Endothelial cell of umbilical vein (primary cell): Measurements from ENCODE around the gene SPOP. TPM values are rescaled to one million over a fixed set of nuclear protein-coding genes. Genes with fewer than 3 reads are reported as not detected.

ENCODE experiments used
- BruUV-seq: library from RNA; stranded (reverse); fragments of 400-500 nt; replicated peaks from 2 replicates; lab custom pipeline; 2021; lab: Mats Ljungman, UMichigan
- CTCF ChIA-PET: fragments of 300-600, 350-600 bp; sonication (Branson Sonifier 250); formaldehyde crosslinking; loops from one replicate; lab custom pipeline; 2021; ENCODE audit warnings: antibody characterized with exemption, inconsistent platforms; lab: Charles Lee
- POLR2A ChIA-PET: fragments of 300-600, 350-600 bp; sonication (Branson Sonifier 250); formaldehyde crosslinking; loops from one replicate; lab custom pipeline; 2021; ENCODE audit warnings: antibody characterized with exemption, inconsistent platforms; lab: Charles Lee
- DNase-seq: peaks from one replicate; pipeline ENCODE4 v3.0.0-alpha.2; 2011; ENCODE audit warnings: low read depth, low spot score
- FAIRE-seq: peaks from 2 replicates; lab custom pipeline; 2011; peaks lifted over from hg19 to GRCh38; lab: Jason Lieb, UNC
- H2AFZ ChIP-seq: 2 replicates; pipeline ENCODE4 v1.6.0; 2012; ENCODE audit warnings: low read depth, low read length, control low read depth, inconsistent platforms
- H3K27ac ChIP-seq: 2 replicates; pipeline ENCODE4 v1.5.1; 2011; ENCODE audit warnings: low read depth, mild to moderate bottlenecking, control low read depth, low read length, moderate library complexity; ENCODE audit not compliant: insufficient read depth
- H3K27me3 ChIP-seq, 2 experiments: 2 replicates each; pipeline versions ENCODE4 v1.6.0 to v1.6.1; 2011; ENCODE audit warnings: low read length in 2 of 2, mixed read lengths in 1 of 2; ENCODE audit not compliant: control insufficient read depth in 2 of 2, insufficient read depth in 2 of 2
- H3K36me3 ChIP-seq, 2 experiments: 2 replicates in 1 of 2; 3 replicates in 1 of 2; pipeline ENCODE4 v1.5.1; 2011; ENCODE audit warnings: low read length in 2 of 2, mild to moderate bottlenecking in 1 of 2, moderate library complexity in 1 of 2; ENCODE audit not compliant: control insufficient read depth in 2 of 2, insufficient read depth in 2 of 2; ENCODE audit errors: extremely low read depth in 1 of 2
- H3K4me1 ChIP-seq: 3 replicates; pipeline ENCODE4 v1.5.1; 2011; ENCODE audit warnings: mild to moderate bottlenecking, low read length; ENCODE audit not compliant: control insufficient read depth, insufficient read depth; ENCODE audit errors: extremely low read depth
- H3K4me2 ChIP-seq: 2 replicates; pipeline ENCODE4 v1.6.1; 2011; ENCODE audit warnings: low read length, control low read depth, mixed read lengths; ENCODE audit not compliant: insufficient read depth
- H3K4me3 ChIP-seq, 3 experiments: fragments of 200-600 bp in 1 of 3; sonication (generic), shearing (Covaris generic) in 1 of 3; replicated peaks in 1 of 3; 2 replicates each; pipeline ENCODE4 v1.5.1; 2011 to 2016; ENCODE audit warnings: control low read depth in 3 of 3, low read length in 3 of 3, mild to moderate bottlenecking in 2 of 3, inconsistent platforms in 1 of 3, low read depth in 1 of 3, moderate library complexity in 1 of 3; ENCODE audit not compliant: insufficient read depth in 1 of 3
- H3K79me2 ChIP-seq: 2 replicates; pipeline ENCODE4 v1.6.0; 2012; ENCODE audit warnings: low read length, inconsistent platforms; ENCODE audit not compliant: control insufficient read depth, insufficient read depth
- H3K9ac ChIP-seq: replicated peaks from 2 replicates; pipeline ENCODE3; 2011; ENCODE audit warnings: low read length, control low read depth; ENCODE audit not compliant: insufficient read depth; ENCODE audit errors: extremely low read depth
- H3K9me1 ChIP-seq: replicated peaks from 3 replicates; pipeline ENCODE4 v1.6.0; 2011; ENCODE audit warnings: mild to moderate bottlenecking, low read length; ENCODE audit not compliant: control insufficient read depth, insufficient read depth; ENCODE audit errors: extremely low read depth
- H3K9me3 ChIP-seq: replicated peaks from 2 replicates; pipeline ENCODE4 v1.5.1; 2012; ENCODE audit warnings: low read length, inconsistent platforms; ENCODE audit not compliant: control insufficient read depth, insufficient read depth
- H4K20me1 ChIP-seq: replicated peaks from 2 replicates; pipeline ENCODE3; 2011; ENCODE audit warnings: mild to moderate bottlenecking, low read length; ENCODE audit not compliant: control insufficient read depth, insufficient read depth; ENCODE audit errors: extremely low read depth
- CTCF ChIP-seq, 2 donors: IDR thresholded peaks; 1 replicate in 1 of 2; 2 replicates in 1 of 2; pipeline ENCODE4 v1.5.1; 2011; ENCODE audit warnings: low read length in 2 of 2, mild to moderate bottlenecking in 2 of 2, moderate library complexity in 2 of 2, control low read depth in 1 of 2, inconsistent platforms in 1 of 2, low read depth in 1 of 2; ENCODE audit not compliant: insufficient read depth in 1 of 2; ENCODE audit errors: extremely low read depth in 1 of 2
- EZH2 ChIP-seq: IDR thresholded peaks from 2 replicates; pipeline ENCODE4 v1.6.1; 2012; ENCODE audit warnings: borderline replicate concordance, low read depth, mild to moderate bottlenecking, moderate library complexity, low read length, inconsistent platforms; ENCODE audit not compliant: severe bottlenecking
- FOS ChIP-seq: IDR thresholded peaks from 2 replicates; pipeline ENCODE4 v1.6.1; 2011; ENCODE audit warnings: mild to moderate bottlenecking, low read length, moderate library complexity, borderline replicate concordance; ENCODE audit not compliant: insufficient read depth
- GATA2 ChIP-seq: IDR thresholded peaks from 2 replicates; pipeline ENCODE4 v1.7.0; 2011; ENCODE audit warnings: low read depth, mild to moderate bottlenecking, moderate library complexity, mixed read lengths, low read length; ENCODE audit not compliant: insufficient read length, insufficient read depth
- JUN ChIP-seq: IDR thresholded peaks from 2 replicates; pipeline ENCODE4 v1.6.1; 2011; ENCODE audit warnings: borderline replicate concordance, low read depth; ENCODE audit not compliant: insufficient read length, insufficient read depth
- MYC ChIP-seq: IDR thresholded peaks from one replicate; pipeline ENCODE4 v1.6.1; 2011; ENCODE audit warnings: mild to moderate bottlenecking, low read depth, low read length
- POLR2A ChIP-seq: IDR thresholded peaks from 2 replicates; pipeline ENCODE4 v1.6.1; 2012; ENCODE audit warnings: low read depth, mild to moderate bottlenecking, control low read depth, low read length
- POLR2AphosphoS5 ChIP-seq: IDR thresholded peaks from 2 replicates; pipeline ENCODE4 v1.6.1; 2012; ENCODE audit warnings: low read depth, mild to moderate bottlenecking, control low read depth, low read length, moderate library complexity; ENCODE audit not compliant: insufficient read depth
- dilution Hi-C: fragments of 300-500 bp; cut with MboI; formaldehyde crosslinking; loops from one replicate; pipeline ENCODE4 v1.15.0; 2019; ENCODE audit warnings: low sequenced_read_pairs; ENCODE audit not compliant: extremely low pct_ligation_motif_present
- intact Hi-C: fragments of 100-400 bp; cut with micrococcal nuclease; formaldehyde crosslinking; loops from one replicate; pipeline ENCODE4 v1.10.0; 2022
- polyA plus RNA-seq, 4 experiments: library from polyadenylated mRNA; depleted of rRNA in 3 of 4; stranded (reverse) in 3 of 4; unstranded in 1 of 4; fragments of >200 nt; gene quantifications; 2 replicates each; pipeline versions ENCODE4 v1.2.1 to v1.2.3, GENCODE V29; 2011 to 2012; ENCODE audit warnings: missing spikeins in 1 of 4
- total RNA-seq: library from RNA; stranded (reverse); gene quantifications from 2 replicates; pipeline ENCODE4 v1.2.3, GENCODE V29; 2021
- TF ChIP-seq, protein P1 (sequence below): IDR thresholded peaks from 2 replicates; pipeline ENCODE4 v1.6.1; 2011; ENCODE audit not compliant: insufficient read depth, insufficient read length

SPOP gene
- total and polyA plus RNA-seq, 2 donors (not counting 3 experiments of a cell fraction or from before 2014, with no cell fraction given) = 46.9 to 61.0 TPM

DNA sequence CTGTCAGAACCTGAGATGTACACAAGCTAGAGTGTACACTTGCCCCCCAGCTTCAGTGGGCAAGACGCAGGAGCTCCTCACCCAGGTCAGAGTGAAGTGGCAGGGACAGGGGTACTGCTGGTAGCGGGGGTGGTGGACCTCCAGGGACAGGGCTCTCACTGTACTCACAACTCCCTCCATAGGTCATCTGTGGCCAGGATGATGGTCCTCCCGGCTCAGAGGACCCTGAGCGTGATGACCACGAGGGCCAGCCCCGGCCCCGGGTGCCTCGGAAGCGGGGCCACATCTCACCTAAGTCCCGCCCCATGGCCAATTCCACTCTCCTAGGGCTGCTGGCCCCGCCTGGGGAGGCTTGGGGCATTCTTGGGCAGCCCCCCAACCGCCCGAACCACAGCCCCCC lies 99.5 kb downstream of the SPOP start:
- peaks cover 19% of the 10 kb centered on the region for H3K4me1 ChIP-seq
- intact Hi-C loops (no loop called here), dilution Hi-C loops (no loop called here)
- no peaks in the 10 kb centered on the region for H4K20me1 ChIP-seq
- no peak overlapping the region for H2AFZ ChIP-seq
- H3K9ac ChIP-seq = no peak overlapping the region
- no peak overlapping the region for H3K4me2 ChIP-seq
- no peaks in the 10 kb centered on the region for H3K36me3 ChIP-seq
- no peaks in the 10 kb centered on the region for H3K79me2 ChIP-seq
- POLR2A ChIA-PET = no interaction called here
- no TSS peak for BruUV-seq
- FAIRE-seq = no peak
- TF ChIP-seq POLR2AphosphoS5 (no peak), GATA2 (no peak)
- H3K27ac ChIP-seq = no peak overlapping the region
- H3K27me3 ChIP-seq = no peaks in the 10 kb centered on the region
- H3K9me1 ChIP-seq = no peaks in the 10 kb centered on the region
- no peak for DNase-seq
- H3K9me3 ChIP-seq = no peaks in the 10 kb centered on the region
- CTCF ChIA-PET = no interaction called here
- no peak overlapping the region for H3K4me3 ChIP-seq

GRCh38 chr17:49577963-49578362 lies 99.9 kb downstream of the SPOP start:
- no TSS peak for BruUV-seq
- DNase-seq (no peak), FAIRE-seq (no peak)
- Histone ChIP-seq H3K27me3 (no peaks in the 10 kb centered on the region), H2AFZ (no peak overlapping the region), H3K79me2 (no peaks in the 10 kb centered on the region), H3K9ac (no peak overlapping the region), H3K4me2 (no peak overlapping the region), H3K4me1 (peaks cover 19% of the 10 kb centered on the region), H4K20me1 (no peaks in the 10 kb centered on the region), H3K9me1 (no peaks in the 10 kb centered on the region), H3K9me3 (no peaks in the 10 kb centered on the region), H3K4me3 (no peak overlapping the region), H3K27ac (no peak overlapping the region), H3K36me3 (no peaks in the 10 kb centered on the region)
- dilution Hi-C loops (no loop called here), intact Hi-C loops (no loop called here)
- POLR2A ChIA-PET = no interaction called here
- TF ChIP-seq GATA2 (no peak), POLR2A (no peak), JUN (no peak), MYC (no peak), POLR2AphosphoS5 (no peak), CTCF (IDR thresholded peaks at IDR 0.05; ENCODE audit: extremely low read depth in 1 of 2, insufficient read depth in 1 of 2, low read depth in 1 of 2, low read length in 2 of 2) (no peak), EZH2 (no peak), FOS (no peak)
- TF ChIP-seq, protein P1, sequence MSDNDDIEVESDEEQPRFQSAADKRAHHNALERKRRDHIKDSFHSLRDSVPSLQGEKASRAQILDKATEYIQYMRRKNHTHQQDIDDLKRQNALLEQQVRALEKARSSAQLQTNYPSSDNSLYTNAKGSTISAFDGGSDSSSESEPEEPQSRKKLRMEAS = no peak
- CTCF ChIA-PET = no interaction called here
